AG04450 (cell line): ENCODE measurements around the gene SIGLEC8. TPM values are rescaled to one million over a fixed set of nuclear protein-coding genes. Genes with fewer than 3 reads are reported as not detected.
"Not testable (repeated sequence)": the region's sequence is repeated elsewhere in the genome, so short reads cannot be mapped to it uniquely, and the experiment has no call there.

Source experiments
- CTCF ChIA-PET: fragments of 300-600, 350-600 bp; formaldehyde crosslinking; extraction: SDS; loops from one replicate; lab custom pipeline; 2022; ENCODE audit warnings: antibody characterized with exemption, inconsistent platforms; lab: Charles Lee
- POLR2A ChIA-PET: fragments of 350-600 bp; formaldehyde crosslinking; extraction: SDS; loops from one replicate; lab custom pipeline; 2021; ENCODE audit warnings: antibody characterized with exemption, inconsistent platforms; lab: Yijun Ruan, JAX
- DNase-seq: peaks from one replicate; pipeline ENCODE4 v3.0.0-alpha.2; 2011; ENCODE audit warnings: low read depth, low spot score
- H3K27ac ChIP-seq: one replicate; pipeline ENCODE4 v1.5.1; 2012; ENCODE audit warnings: low read depth, low read length, control low read depth
- H3K27me3 ChIP-seq: one replicate; pipeline ENCODE4 v1.6.0; 2012; ENCODE audit warnings: low read length; ENCODE audit not compliant: control insufficient read depth, insufficient read depth
- H3K4me3 ChIP-seq: 2 replicates; pipeline ENCODE4 v1.5.1; 2011; ENCODE audit warnings: mild to moderate bottlenecking, low read depth, low read length, control low read depth
- H3K9me3 ChIP-seq: 2 replicates; pipeline ENCODE4 v1.5.1; 2012; ENCODE audit warnings: low read length; ENCODE audit not compliant: control insufficient read depth, insufficient read depth
- polyA plus RNA-seq: library from polyadenylated mRNA; depleted of rRNA; stranded (reverse); fragments of >200 nt; gene quantifications from 2 replicates; pipeline ENCODE4 v1.2.3, GENCODE V29; 2011
- TF ChIP-seq, protein P1 (sequence below): IDR thresholded peaks from 2 replicates; pipeline ENCODE4 v1.5.1; 2011; ENCODE audit warnings: low read depth, low read length, control low read depth, inconsistent platforms

SIGLEC8 gene
- polyA plus RNA-seq, 1 experiment, result not detected

DNA sequence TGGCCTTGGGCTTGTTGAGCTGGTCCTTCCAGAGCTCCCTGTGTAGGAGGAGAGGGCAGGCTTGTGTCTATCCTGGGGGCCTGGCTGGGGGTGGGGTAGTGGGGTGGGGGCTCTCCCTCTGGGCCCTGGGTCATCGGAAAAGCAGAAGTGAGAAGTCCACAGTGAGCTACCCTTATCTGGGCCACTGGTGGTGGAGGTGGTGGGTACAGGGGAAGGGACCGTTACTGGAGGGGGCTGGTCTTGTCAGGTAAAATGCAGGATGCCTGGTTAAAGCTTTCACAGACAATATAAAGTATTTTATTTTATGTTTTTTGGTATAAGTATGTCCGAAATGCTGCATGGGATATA, 40.5 kb downstream of the SIGLEC8 start:
- H3K9me3 ChIP-seq, result no peaks in the 10 kb centered on the region; the same call in 1 of the 2 replicates
- TF ChIP-seq, protein P1, sequence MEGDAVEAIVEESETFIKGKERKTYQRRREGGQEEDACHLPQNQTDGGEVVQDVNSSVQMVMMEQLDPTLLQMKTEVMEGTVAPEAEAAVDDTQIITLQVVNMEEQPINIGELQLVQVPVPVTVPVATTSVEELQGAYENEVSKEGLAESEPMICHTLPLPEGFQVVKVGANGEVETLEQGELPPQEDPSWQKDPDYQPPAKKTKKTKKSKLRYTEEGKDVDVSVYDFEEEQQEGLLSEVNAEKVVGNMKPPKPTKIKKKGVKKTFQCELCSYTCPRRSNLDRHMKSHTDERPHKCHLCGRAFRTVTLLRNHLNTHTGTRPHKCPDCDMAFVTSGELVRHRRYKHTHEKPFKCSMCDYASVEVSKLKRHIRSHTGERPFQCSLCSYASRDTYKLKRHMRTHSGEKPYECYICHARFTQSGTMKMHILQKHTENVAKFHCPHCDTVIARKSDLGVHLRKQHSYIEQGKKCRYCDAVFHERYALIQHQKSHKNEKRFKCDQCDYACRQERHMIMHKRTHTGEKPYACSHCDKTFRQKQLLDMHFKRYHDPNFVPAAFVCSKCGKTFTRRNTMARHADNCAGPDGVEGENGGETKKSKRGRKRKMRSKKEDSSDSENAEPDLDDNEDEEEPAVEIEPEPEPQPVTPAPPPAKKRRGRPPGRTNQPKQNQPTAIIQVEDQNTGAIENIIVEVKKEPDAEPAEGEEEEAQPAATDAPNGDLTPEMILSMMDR, result no peak
- H3K4me3 ChIP-seq, result no peak overlapping the region
- no peaks in the 10 kb centered on the region for H3K27me3 ChIP-seq
- H3K27ac ChIP-seq, result no peak overlapping the region
- DNase-seq, result no peak
- ChIA-PET POLR2A (no interaction called here), CTCF (interaction anchor here (1.5 to 1.6 kb wide), 2 partner anchors 10 to 243 kb away, joined by 3 to 8 read pairs; no protein-coding TSS in a partner anchor)

DNA sequence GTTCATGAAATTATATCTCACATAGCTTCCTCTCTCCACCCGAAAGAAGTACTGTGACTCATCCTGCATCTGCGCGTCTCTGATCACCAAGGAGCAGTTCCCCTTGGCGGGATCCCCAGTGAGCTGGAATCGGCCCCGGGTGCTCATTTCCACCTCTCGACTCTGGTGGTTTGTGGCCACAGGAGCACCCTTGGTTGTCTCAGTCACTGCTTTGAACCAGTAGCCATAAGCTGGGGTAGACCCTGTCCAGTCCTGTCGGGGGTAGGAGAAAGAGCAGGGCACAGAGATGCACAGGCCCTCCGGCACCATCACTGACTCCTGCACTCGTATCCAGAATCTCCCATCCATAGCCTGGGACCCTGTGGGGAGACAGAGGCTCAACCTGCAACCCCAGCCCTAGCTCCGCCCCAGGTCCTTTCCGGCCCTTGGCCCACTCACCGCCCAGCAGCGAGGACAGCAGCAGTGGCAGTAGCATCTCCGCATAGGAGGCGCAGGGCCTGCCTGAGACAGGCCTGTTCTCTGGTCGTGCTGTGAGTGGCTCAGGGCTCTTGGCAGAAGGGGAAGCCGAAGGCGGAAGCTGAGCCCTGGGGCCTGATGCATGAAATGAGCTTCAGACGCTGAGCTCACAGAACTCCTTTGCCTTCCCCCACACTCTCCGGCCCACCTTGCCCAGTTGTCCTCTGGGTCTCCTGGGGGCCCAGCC, 41.0 kb downstream of the SIGLEC8 start, which contains the start of gene SIGLEC10:
Gene SIGLEC10, minus strand, starts transcription at position 536 of the 703 bp plus-strand sequence. Its CDS starts 61 bp downstream, at position 475.
- H3K27ac ChIP-seq, result no peak within 1 kb of the TSS
- H3K4me3 ChIP-seq, result no peak within 1 kb of the TSS
- H3K9me3 ChIP-seq, result no peaks in the 10 kb centered on the region; the same call in 1 of the 2 replicates
- no peak for DNase-seq
- ChIA-PET POLR2A (no interaction called here), CTCF (interaction anchor here (1.5 to 1.6 kb wide), 2 partner anchors 9 to 244 kb away, joined by 3 to 8 read pairs; no protein-coding TSS in a partner anchor)
- no peaks in the 10 kb centered on the region for H3K27me3 ChIP-seq
- TF ChIP-seq, protein P1, result no peak

DNA sequence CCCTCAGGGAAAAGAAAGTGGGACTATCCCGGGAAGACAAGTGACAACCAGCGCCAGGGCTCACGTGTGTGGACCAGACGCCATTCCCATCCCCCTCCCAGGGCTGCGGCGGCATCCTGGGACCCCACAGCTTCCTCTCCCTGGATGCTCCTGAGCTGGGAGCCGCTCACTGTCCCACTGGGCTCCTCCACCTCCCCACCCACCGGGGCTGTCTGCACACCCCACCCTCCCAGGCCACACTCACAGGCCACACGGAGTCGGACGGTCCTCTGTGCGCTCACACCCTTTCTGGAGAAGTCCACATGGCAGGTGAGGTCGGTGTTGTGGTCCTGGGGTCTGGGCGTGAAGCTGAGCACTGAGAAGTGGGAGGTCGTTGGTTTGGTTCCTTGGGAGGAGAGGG, 41.8 kb downstream of the SIGLEC8 start:
- H3K4me3 ChIP-seq, DNase-seq, H3K27ac ChIP-seq, H3K27me3 ChIP-seq, CTCF ChIA-PET, POLR2A ChIA-PET, H3K9me3 ChIP-seq: not testable (repeated sequence)

DNA sequence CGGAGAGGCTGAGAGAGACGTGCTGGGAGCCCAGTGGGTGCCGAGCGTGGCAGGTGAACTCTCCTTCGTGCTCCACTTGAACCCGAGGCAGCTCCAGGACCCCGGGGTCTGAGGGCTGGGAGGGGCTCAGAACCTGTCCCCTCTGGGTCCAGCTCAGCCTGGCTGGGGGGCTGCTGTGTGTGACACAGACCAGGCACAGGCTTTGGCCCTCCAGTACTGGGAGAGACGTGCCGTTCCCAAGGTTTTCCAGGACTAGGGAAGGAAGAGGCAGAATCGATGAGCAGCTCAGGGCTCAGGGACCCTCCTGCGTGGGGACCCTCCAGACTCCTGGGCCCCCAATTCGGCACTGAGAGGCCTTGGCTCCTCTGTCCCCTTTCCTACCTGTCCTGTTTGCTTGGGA, 43.1 kb downstream of the SIGLEC8 start:
- ChIA-PET CTCF (no interaction called here), POLR2A (no interaction called here)
- Histone ChIP-seq H3K27ac (no peak overlapping the region), H3K4me3 (no peak overlapping the region), H3K27me3 (no peaks in the 10 kb centered on the region), H3K9me3 (no peaks in the 10 kb centered on the region; the same call in 1 of the 2 replicates)
- TF ChIP-seq, protein P1, result no peak
- no peak for DNase-seq

GRCh38 chr19:51410950-51411748, 47.1 kb downstream of the SIGLEC8 start:
- H3K27me3 ChIP-seq, result no peaks in the 10 kb centered on the region
- no peak overlapping the region for H3K4me3 ChIP-seq
- TF ChIP-seq, protein P1, result no peak
- no peak for DNase-seq
- CTCF ChIA-PET, result no interaction called here
- H3K27ac ChIP-seq, result no peak overlapping the region
- H3K9me3 ChIP-seq, result no peaks in the 10 kb centered on the region; the same call in 1 of the 2 replicates
- POLR2A ChIA-PET, result no interaction called here
